OCI-LY3 (cell line): ENCODE results near the gene KCNMA1.

Experiments used
- CTCF ChIP-seq: fragments of 200-600, 300-600 bp; sonication (generic); IDR thresholded peaks from 2 replicates; pipeline ENCODE4 v1.5.1; 2014; ENCODE audit warnings: antibody characterized with exemption, low read length, low read depth
- EZH2phosphoT487 ChIP-seq: fragments of 200-600 bp; shearing (Covaris generic); IDR thresholded peaks from 2 replicates; pipeline ENCODE4 v1.6.1; 2018; ENCODE audit warnings: antibody characterized with exemption, mixed run types, low read depth

GRCh38 chr10:77564731-77565589, 72.6 kb downstream of the KCNMA1 start:
- TF ChIP-seq CTCF: no peak
- TF ChIP-seq EZH2phosphoT487: no peak
